ENCODE measurements around the gene SLC35D1.

The SLC35D1 gene

GRCh38 chr1:66957938-66958337 lies 96.0 kb downstream of the SLC35D1 start:
- no peak overlapping the region for H3K4me3 ChIP-seq (ENCODE audit: control insufficient read depth, low read depth, low read length)
- no peak for DNase-seq (ENCODE audit: low read depth)
- TF ChIP-seq CTCF (IDR thresholded peaks at IDR 0.05; ENCODE audit: control insufficient read depth, insufficient read depth, low read depth, low read length, missing control alignments) = no peak

DNA sequence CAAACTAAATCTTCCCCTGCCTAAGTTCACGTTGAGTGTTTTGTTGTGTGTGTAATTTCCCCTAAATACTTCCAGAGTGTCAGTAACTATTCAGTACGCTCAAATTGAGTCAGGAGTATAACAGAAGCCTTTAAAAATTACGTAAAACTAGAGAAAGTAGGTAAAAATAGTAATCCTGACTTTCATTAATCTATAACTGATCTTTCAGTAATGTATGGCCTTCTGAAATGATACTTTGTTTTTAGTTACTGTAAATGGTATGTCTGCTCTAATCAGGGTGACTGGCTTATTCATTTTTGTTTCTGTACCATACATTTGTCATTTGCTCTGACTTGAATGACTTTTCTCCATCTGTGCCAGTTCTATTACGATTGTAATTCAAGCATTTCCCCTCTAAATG lies 99.7 kb downstream of the SLC35D1 start:
- no peak overlapping the region for H3K4me3 ChIP-seq (ENCODE audit: control insufficient read depth, low read depth, low read length)

GRCh38 chr1:66951513-66951912 lies 102.4 kb downstream of the SLC35D1 start:
- TF ChIP-seq CTCF (IDR thresholded peaks at IDR 0.05; ENCODE audit: control insufficient read depth, insufficient read depth, low read depth, low read length, missing control alignments) = no peak
- no peak for DNase-seq (ENCODE audit: low read depth)
- no peak overlapping the region for H3K4me3 ChIP-seq (ENCODE audit: control insufficient read depth, low read depth, low read length)

More for the DNA sequence above, 99.7 kb downstream of the SLC35D1 start:
- DNase-seq (ENCODE audit: low read depth) = no peak
- no peak for TF ChIP-seq CTCF (IDR thresholded peaks at IDR 0.05; ENCODE audit: control insufficient read depth, insufficient read depth, low read depth, low read length, missing control alignments)

All from AG09309 (cell line).